Caco-2 (cell line): ENCODE measurements around the gene SFRP5. TPM values are rescaled to one million over a fixed set of nuclear protein-coding genes. Genes with fewer than 3 reads are reported as not detected.

ENCODE experiments used
- BruUV-seq: library from RNA; stranded (reverse); fragments of 400-500 nt; replicated peaks from 2 replicates; lab custom pipeline; 2021; lab: Mats Ljungman, UMichigan
- CTCF ChIA-PET: fragments of 300-600 bp; sonication (Branson Sonifier 250); formaldehyde crosslinking; loops from one replicate; lab custom pipeline; 2022; ENCODE audit warnings: antibody characterized with exemption; lab: Charles Lee
- POLR2A ChIA-PET: fragments of 300-600 bp; sonication (Branson Sonifier 250); formaldehyde crosslinking; loops from one replicate; lab custom pipeline; 2022; ENCODE audit warnings: antibody characterized with exemption; lab: Charles Lee
- DNase-seq, 2 experiments: peaks; one replicate each; pipeline versions ENCODE4 v3.0.0 to v3.0.0-alpha.2; 2020 to 2022
- H3K27me3 ChIP-seq: replicated peaks from 2 replicates; pipeline ENCODE4 v1.6.0; 2011; ENCODE audit warnings: low read length; ENCODE audit not compliant: control insufficient read depth, insufficient read depth
- H3K36me3 ChIP-seq: 2 replicates; pipeline ENCODE4 v1.5.1; 2011; ENCODE audit warnings: low read length; ENCODE audit not compliant: control insufficient read depth, insufficient read depth
- H3K4me1 ChIP-seq: fragments of 250-450 bp; sonication (Bioruptor Pico); 2 replicates; pipeline ENCODE4 v1.5.1; 2020; ENCODE audit warnings: mild to moderate bottlenecking
- H3K4me3 ChIP-seq: 2 replicates; pipeline ENCODE4 v1.5.1; 2011; ENCODE audit warnings: low read depth, mild to moderate bottlenecking, control low read depth, low read length
- H3K9me3 ChIP-seq: fragments of 250-450 bp; sonication (Bioruptor Pico); 2 replicates; pipeline ENCODE4 v1.5.1; 2020; ENCODE audit warnings: mild to moderate bottlenecking, moderate library complexity
- H3K27ac Mint-ChIP-seq: one replicate; pipeline ENCODE4 v1.8.0; 2022; ENCODE audit warnings: mixed read lengths; ENCODE audit not compliant: unreplicated experiment
- H3K27me3 Mint-ChIP-seq: one replicate; pipeline ENCODE4 v1.8.0; 2022; ENCODE audit warnings: mixed read lengths; ENCODE audit not compliant: insufficient read depth, unreplicated experiment
- H3K36me3 Mint-ChIP-seq: one replicate; pipeline ENCODE4 v1.8.0; 2022; ENCODE audit warnings: mild to moderate bottlenecking, mixed read lengths; ENCODE audit not compliant: insufficient read depth, unreplicated experiment
- H3K4me1 Mint-ChIP-seq: one replicate; pipeline ENCODE4 v1.8.0; 2022; ENCODE audit warnings: low read depth, mixed read lengths; ENCODE audit not compliant: unreplicated experiment
- H3K4me3 Mint-ChIP-seq: one replicate; pipeline ENCODE4 v1.8.0; 2022; ENCODE audit warnings: mild to moderate bottlenecking, moderate library complexity, mixed read lengths; ENCODE audit not compliant: unreplicated experiment
- H3K9me3 Mint-ChIP-seq: one replicate; pipeline ENCODE4 v1.8.0; 2022; ENCODE audit warnings: mixed read lengths; ENCODE audit not compliant: unreplicated experiment
- CTCF ChIP-seq, 2 experiments: fragments of 200-600 bp in 1 of 2; IDR thresholded peaks; 1 replicate in 1 of 2; 2 replicates in 1 of 2; pipeline versions ENCODE4 v1.5.1 to v1.8.0; 2011 to 2022; ENCODE audit warnings: antibody characterized with exemption in 1 of 2, control low read depth in 1 of 2, inconsistent platforms in 1 of 2, low read depth in 1 of 2, low read length in 1 of 2, mild to moderate bottlenecking in 1 of 2, moderate library complexity in 1 of 2; ENCODE audit not compliant: insufficient read depth in 1 of 2, severe bottlenecking in 1 of 2, unreplicated experiment in 1 of 2
- intact Hi-C: fragments of 100-400 bp; cut with micrococcal nuclease; formaldehyde crosslinking; loops from one replicate; pipeline ENCODE4 v1.10.0; 2022; ENCODE audit not compliant: unreplicated experiment
- total RNA-seq: library from RNA; stranded (reverse); gene quantifications from 2 replicates; pipeline ENCODE4 v1.2.3, GENCODE V29; 2022

Gene SFRP5
- total RNA-seq, 1 experiment from 2014 or later, result 1.1 TPM

- Mint-ChIP-seq H3K4me3 (no peak overlapping the region), H3K36me3 (peaks cover 41% of the 10 kb centered on the region), H3K27me3 (no peaks in the 10 kb centered on the region), H3K27ac (no peak overlapping the region), H3K9me3 (no peaks in the 10 kb centered on the region), H3K4me1 (peaks cover 9% of the 10 kb centered on the region)
- POLR2A ChIA-PET, result interaction anchor here (0.6 kb wide), 1 partner anchor 21 kb away, joined by 10 read pairs; no protein-coding TSS in a partner anchor
- BruUV-seq, result no TSS peak
- Histone ChIP-seq H3K4me3 (no peak overlapping the region), H3K27me3 (no peaks in the 10 kb centered on the region), H3K36me3 (peaks cover 10% of the 10 kb centered on the region), H3K4me1 (peaks cover 13% of the 10 kb centered on the region), H3K9me3 (no peaks in the 10 kb centered on the region)
- TF ChIP-seq CTCF (IDR thresholded peaks at IDR 0.05; ENCODE audit: insufficient read depth in 1 of 2, low read depth in 1 of 2, low read length in 1 of 2, severe bottlenecking in 1 of 2, unreplicated experiment in 1 of 2), result no peak
- intact Hi-C loops, result no loop called here
- no peak for DNase-seq
- CTCF ChIA-PET, result interaction anchor here (0.6 to 0.7 kb wide), 4 partner anchors 26 to 302 kb away, joined by 3 to 4 read pairs (median 4); no protein-coding TSS in a partner anchor
Observed at GRCh38 chr10:97762816-97763215, 9.0 kb downstream of the SFRP5 start.

DNA sequence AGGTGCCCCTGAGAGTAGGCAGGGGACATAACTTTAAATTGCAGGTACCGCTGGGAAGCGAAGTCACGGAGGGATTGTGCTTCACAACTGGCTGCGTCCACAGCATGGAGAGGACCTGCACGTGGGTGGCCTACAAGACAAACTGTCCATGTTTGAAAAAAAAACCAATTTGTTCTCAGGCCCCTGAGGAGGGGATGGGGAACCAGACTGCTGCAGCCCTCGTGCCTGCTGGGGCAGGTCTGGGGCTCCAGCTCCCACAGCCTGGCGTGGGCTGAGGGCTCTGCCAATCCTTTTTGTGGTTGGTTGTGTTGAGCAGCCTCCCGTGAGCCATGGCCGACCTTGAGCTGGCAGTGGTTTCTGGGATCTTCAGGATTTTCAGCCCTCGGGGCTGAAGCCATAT lies 9.7 kb downstream of the SFRP5 start:
- H3K27me3 ChIP-seq, result no peaks in the 10 kb centered on the region
- H3K4me3 Mint-ChIP-seq, result no peak overlapping the region
- H3K27me3 Mint-ChIP-seq, result no peaks in the 10 kb centered on the region
- ChIA-PET CTCF (interaction anchor here (0.7 kb wide), 1 partner anchor 27 kb away, joined by 3 read pairs; no protein-coding TSS in a partner anchor), POLR2A (no interaction called here)
- peaks cover 10% of the 10 kb centered on the region for H3K36me3 ChIP-seq
- peaks cover 9% of the 10 kb centered on the region for H3K4me1 Mint-ChIP-seq
- TF ChIP-seq CTCF (IDR thresholded peaks at IDR 0.05; ENCODE audit: insufficient read depth in 1 of 2, low read depth in 1 of 2, low read length in 1 of 2, severe bottlenecking in 1 of 2, unreplicated experiment in 1 of 2), result no peak
- no TSS peak for BruUV-seq
- no peaks in the 10 kb centered on the region for H3K9me3 ChIP-seq
- no peak for DNase-seq
- no peak overlapping the region for H3K27ac Mint-ChIP-seq
- peaks cover 13% of the 10 kb centered on the region for H3K4me1 ChIP-seq
- no peaks in the 10 kb centered on the region for H3K9me3 Mint-ChIP-seq
- intact Hi-C loops, result no loop called here
- no peak overlapping the region for H3K4me3 ChIP-seq
- H3K36me3 Mint-ChIP-seq, result peaks cover 47% of the 10 kb centered on the region

- peaks cover 13% of the 10 kb centered on the region for H3K4me1 ChIP-seq
- BruUV-seq, result no TSS peak
- H3K27me3 ChIP-seq, result no peaks in the 10 kb centered on the region
- Mint-ChIP-seq H3K27ac (no peak overlapping the region), H3K36me3 (peaks cover 52% of the 10 kb centered on the region), H3K9me3 (no peaks in the 10 kb centered on the region), H3K4me3 (no peak overlapping the region), H3K27me3 (no peaks in the 10 kb centered on the region), H3K4me1 (peaks cover 9% of the 10 kb centered on the region)
- no peak overlapping the region for H3K4me3 ChIP-seq
- H3K9me3 ChIP-seq, result no peaks in the 10 kb centered on the region
- ChIA-PET POLR2A (no interaction called here), CTCF (no interaction called here)
- H3K36me3 ChIP-seq, result peaks cover 10% of the 10 kb centered on the region
- DNase-seq, result no peak
- intact Hi-C loops, result no loop called here
- no peak for TF ChIP-seq CTCF (IDR thresholded peaks at IDR 0.05; ENCODE audit: insufficient read depth in 1 of 2, low read depth in 1 of 2, low read length in 1 of 2, severe bottlenecking in 1 of 2, unreplicated experiment in 1 of 2)
Observed at GRCh38 chr10:97761331-97761865, 10.4 kb downstream of the SFRP5 start.
